Liver (tissue), 9 donors: Measurements from ENCODE around the gene RAB27B. TPM values are rescaled to one million over a fixed set of nuclear protein-coding genes. Genes with fewer than 3 reads are reported as not detected.

ENCODE experiments used
- DNase-seq: peaks from one replicate; pipeline ENCODE4 v3.0.0-alpha.2; 2017; ENCODE audit warnings: low spot score
- H3K27ac ChIP-seq, 2 donors: one replicate each; pipeline ENCODE4 v1.7.0; 2013; ENCODE audit warnings: inconsistent platforms in 2 of 2, low read length in 2 of 2, control low read depth in 1 of 2, low read depth in 1 of 2, mild to moderate bottlenecking in 1 of 2
- H3K27me3 ChIP-seq, 4 donors: one replicate each; pipeline versions ENCODE4 v1.6.1 to v1.7.0; 2013; ENCODE audit warnings: low read length in 3 of 4, inconsistent platforms in 1 of 4, mild to moderate bottlenecking in 1 of 4, moderate library complexity in 1 of 4; ENCODE audit not compliant: control insufficient read depth in 4 of 4, insufficient read depth in 4 of 4
- H3K36me3 ChIP-seq, 4 donors: one replicate each; pipeline versions ENCODE4 v1.6.1 to v1.7.0; 2013; ENCODE audit warnings: low read length in 3 of 4, mild to moderate bottlenecking in 3 of 4, low read depth in 1 of 4, moderate library complexity in 1 of 4; ENCODE audit not compliant: control insufficient read depth in 4 of 4, insufficient read depth in 3 of 4
- H3K4me1 ChIP-seq, 4 donors: one replicate each; pipeline versions ENCODE4 v1.6.1 to v1.7.0; 2013; ENCODE audit warnings: low read length in 3 of 4, mild to moderate bottlenecking in 3 of 4, moderate library complexity in 1 of 4; ENCODE audit not compliant: control insufficient read depth in 4 of 4, insufficient read depth in 4 of 4
- H3K4me3 ChIP-seq, 3 donors: one replicate each; pipeline versions ENCODE4 v1.6.1 to v1.7.0; 2013; ENCODE audit warnings: low read length in 3 of 3, control low read depth in 1 of 3, low read depth in 1 of 3, mild to moderate bottlenecking in 1 of 3
- H3K9ac ChIP-seq, 2 donors: one replicate each; pipeline ENCODE4 v1.7.0; 2013; ENCODE audit warnings: low read length in 2 of 2, mild to moderate bottlenecking in 2 of 2, moderate library complexity in 2 of 2, control low read depth in 1 of 2, low read depth in 1 of 2
- H3K9me3 ChIP-seq, 4 donors: one replicate each; pipeline versions ENCODE4 v1.6.1 to v1.7.0; 2013; ENCODE audit warnings: low read length in 3 of 4; ENCODE audit not compliant: control insufficient read depth in 4 of 4
- FOXA1 ChIP-seq: IDR thresholded peaks from 2 replicates; pipeline ENCODE4 v1.6.1; 2016; ENCODE audit warnings: antibody characterized with exemption
- FOXA2 ChIP-seq: IDR thresholded peaks from 2 replicates; pipeline ENCODE4 v1.6.1; 2016; ENCODE audit warnings: antibody characterized with exemption
- GABPA ChIP-seq, 2 donors: IDR thresholded peaks in 1 of 2; conservative IDR thresholded peaks in 1 of 2; 2 replicates each; pipeline ENCODE4 v1.6.1; 2016; ENCODE audit warnings: antibody characterized with exemption in 2 of 2, mild to moderate bottlenecking in 1 of 2, moderate library complexity in 1 of 2
- HNF4A ChIP-seq, 2 donors: conservative IDR thresholded peaks; 2 replicates each; pipeline ENCODE4 v1.6.1; 2016; ENCODE audit warnings: antibody characterized with exemption in 2 of 2, mild to moderate bottlenecking in 2 of 2
- HNF4G ChIP-seq: IDR thresholded peaks from 2 replicates; pipeline ENCODE4 v1.6.1; 2016; ENCODE audit warnings: antibody characterized with exemption
- JUND ChIP-seq, 2 donors: IDR thresholded peaks; 2 replicates each; pipeline ENCODE4 v1.6.1; 2016; ENCODE audit warnings: antibody characterized with exemption in 2 of 2
- NR2F2 ChIP-seq: IDR thresholded peaks from 2 replicates; pipeline ENCODE4 v1.6.1; 2016; ENCODE audit warnings: antibody characterized with exemption
- RAD21 ChIP-seq, 2 donors: IDR thresholded peaks; 2 replicates each; pipeline ENCODE4 v1.6.1; 2016; ENCODE audit warnings: antibody characterized with exemption in 2 of 2, mild to moderate bottlenecking in 2 of 2
- RXRA ChIP-seq, 2 donors: IDR thresholded peaks; 2 replicates each; pipeline ENCODE4 v1.6.1; 2017 to 2018; ENCODE audit warnings: antibody characterized with exemption in 2 of 2, mild to moderate bottlenecking in 1 of 2
- SP1 ChIP-seq: IDR thresholded peaks from 2 replicates; pipeline ENCODE4 v1.6.1; 2018; ENCODE audit warnings: antibody characterized with exemption, mild to moderate bottlenecking
- TAF1 ChIP-seq: conservative IDR thresholded peaks from 2 replicates; pipeline ENCODE4 v1.6.1; 2016; ENCODE audit warnings: antibody characterized with exemption, mild to moderate bottlenecking
- YY1 ChIP-seq: IDR thresholded peaks from 2 replicates; pipeline ENCODE4 v1.6.1; 2016; ENCODE audit warnings: antibody characterized with exemption, mild to moderate bottlenecking
- WGBS: extraction: QIAGEN DNeasy Blood & Tissue Kit; methylation state at CpG from one replicate; pipeline ENCODE4 v1.1.7; 2013; 5-methylcytosine and 5-hydroxymethylcytosine counted together
- polyA plus RNA-seq, 2 donors: library from polyadenylated mRNA; stranded (reverse) in 1 of 2; unstranded in 1 of 2; fragments of 200-250 nt in 1 of 2; fragments of >200 nt in 1 of 2; fragmentation: Nextera tagmentation in 1 of 2; extraction: Ambion mirVana in 1 of 2; gene quantifications; one replicate each; pipeline versions ENCODE4 v1.2.1 to v1.2.3, GENCODE V29; 2013 to 2015
- total RNA-seq, 2 donors: library from RNA; depleted of rRNA; stranded (reverse); fragments of >200 nt; gene quantifications; one replicate each; pipeline ENCODE4 v1.2.3, GENCODE V29; 2014
- TF ChIP-seq, protein P1 (sequence below): IDR thresholded peaks from 2 replicates; pipeline ENCODE4 v1.6.1; 2016; ENCODE audit warnings: antibody characterized with exemption, mild to moderate bottlenecking
- TF ChIP-seq, protein P2 (sequence below): IDR thresholded peaks from 2 replicates; pipeline ENCODE4 v1.6.1; 2016; ENCODE audit warnings: antibody characterized with exemption
- TF ChIP-seq, protein P3 (sequence below): IDR thresholded peaks from 2 replicates; pipeline ENCODE4 v1.6.1; 2016; ENCODE audit warnings: antibody characterized with exemption
- TF ChIP-seq, protein P4 (sequence below): fragments of 150-350 bp; IDR thresholded peaks from 2 replicates; pipeline ENCODE4 v1.5.1; 2017; ENCODE audit warnings: improper control_type of control experiment, low read depth, low read length; ENCODE audit not compliant: missing input control
- TF ChIP-seq, protein P5 (sequence below): IDR thresholded peaks from 2 replicates; pipeline ENCODE4 v1.6.1; 2016; ENCODE audit warnings: antibody characterized with exemption
- donor health status: healthy.
- donor health status: healthy.
- donor health status: healthy.
- donor health status: healthy.
- donor health status: healthy.

RAB27B gene
- total and polyA plus RNA-seq, 4 donors = 0.13 to 4.5 (median 0.24) TPM

DNA sequence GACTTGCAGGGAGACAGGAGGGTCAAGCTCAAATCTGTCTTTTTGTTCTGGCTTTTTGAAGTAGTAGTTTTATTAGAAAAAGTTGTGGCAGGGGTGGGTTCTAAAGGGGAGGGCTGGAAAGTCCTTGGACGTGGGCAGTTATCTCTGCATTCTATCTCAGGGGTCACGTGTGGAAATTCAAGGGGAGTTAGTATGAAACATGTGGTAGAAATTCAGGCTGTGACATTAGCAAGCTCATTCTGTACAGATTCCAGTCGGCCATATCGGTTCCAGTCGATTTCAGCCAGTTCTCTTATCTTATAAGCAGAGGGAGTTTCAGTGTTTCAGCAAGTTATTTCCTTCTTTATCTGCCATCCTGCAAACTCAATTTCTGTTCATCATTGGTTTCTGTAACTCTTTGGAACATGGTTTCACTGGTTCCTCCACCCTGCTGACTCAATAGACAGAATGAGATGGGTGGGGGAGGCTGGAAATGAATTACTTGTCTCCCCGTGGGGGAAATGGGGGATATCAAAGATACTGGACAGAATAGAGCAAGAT lies 53.0 kb downstream of the RAB27B start (continued):
- no peak for TF ChIP-seq HNF4G

DNA sequence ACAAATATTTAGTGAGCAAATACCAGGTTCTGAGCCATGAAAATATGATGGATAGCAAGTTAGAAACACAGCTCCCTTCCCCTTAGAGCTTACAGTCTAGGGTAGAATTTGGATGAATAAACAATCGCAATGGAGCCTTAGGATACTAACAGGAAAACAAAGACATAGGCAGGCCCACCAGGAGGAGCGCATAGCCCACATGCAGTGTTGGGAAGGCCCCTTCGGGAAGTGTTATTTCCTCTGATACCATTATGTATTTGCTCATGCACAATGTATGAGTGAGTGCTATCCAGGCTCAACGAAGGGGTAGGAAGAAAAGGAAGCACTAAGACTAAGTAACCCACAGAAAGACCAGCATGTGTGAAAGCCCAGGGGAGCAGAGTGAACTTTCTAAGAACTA lies 54.0 kb downstream of the RAB27B start:
- H3K36me3 ChIP-seq = no peaks in the 10 kb centered on the region
- 71% methylated on average over 4 of the region's 4 CpGs for WGBS
- no peak for DNase-seq
- peaks cover 0 to 12% (median 6%) of the 10 kb centered on the region in 4 donors for H3K4me1 ChIP-seq
- no peak overlapping the region for H3K4me3 ChIP-seq
- H3K9ac ChIP-seq = no peak overlapping the region
- no peaks in the 10 kb centered on the region for H3K27me3 ChIP-seq
- TF ChIP-seq RAD21 (IDR thresholded peaks at IDR 0.05) (no peak), HNF4A (conservative IDR thresholded peaks at IDR 0.05) (no peak), GABPA (IDR thresholded peaks at IDR 0.05 in 1 of 2, conservative IDR thresholded peaks at IDR 0.05 in 1 of 2) (no peak), SP1 (no peak)
- TF ChIP-seq, protein P1, sequence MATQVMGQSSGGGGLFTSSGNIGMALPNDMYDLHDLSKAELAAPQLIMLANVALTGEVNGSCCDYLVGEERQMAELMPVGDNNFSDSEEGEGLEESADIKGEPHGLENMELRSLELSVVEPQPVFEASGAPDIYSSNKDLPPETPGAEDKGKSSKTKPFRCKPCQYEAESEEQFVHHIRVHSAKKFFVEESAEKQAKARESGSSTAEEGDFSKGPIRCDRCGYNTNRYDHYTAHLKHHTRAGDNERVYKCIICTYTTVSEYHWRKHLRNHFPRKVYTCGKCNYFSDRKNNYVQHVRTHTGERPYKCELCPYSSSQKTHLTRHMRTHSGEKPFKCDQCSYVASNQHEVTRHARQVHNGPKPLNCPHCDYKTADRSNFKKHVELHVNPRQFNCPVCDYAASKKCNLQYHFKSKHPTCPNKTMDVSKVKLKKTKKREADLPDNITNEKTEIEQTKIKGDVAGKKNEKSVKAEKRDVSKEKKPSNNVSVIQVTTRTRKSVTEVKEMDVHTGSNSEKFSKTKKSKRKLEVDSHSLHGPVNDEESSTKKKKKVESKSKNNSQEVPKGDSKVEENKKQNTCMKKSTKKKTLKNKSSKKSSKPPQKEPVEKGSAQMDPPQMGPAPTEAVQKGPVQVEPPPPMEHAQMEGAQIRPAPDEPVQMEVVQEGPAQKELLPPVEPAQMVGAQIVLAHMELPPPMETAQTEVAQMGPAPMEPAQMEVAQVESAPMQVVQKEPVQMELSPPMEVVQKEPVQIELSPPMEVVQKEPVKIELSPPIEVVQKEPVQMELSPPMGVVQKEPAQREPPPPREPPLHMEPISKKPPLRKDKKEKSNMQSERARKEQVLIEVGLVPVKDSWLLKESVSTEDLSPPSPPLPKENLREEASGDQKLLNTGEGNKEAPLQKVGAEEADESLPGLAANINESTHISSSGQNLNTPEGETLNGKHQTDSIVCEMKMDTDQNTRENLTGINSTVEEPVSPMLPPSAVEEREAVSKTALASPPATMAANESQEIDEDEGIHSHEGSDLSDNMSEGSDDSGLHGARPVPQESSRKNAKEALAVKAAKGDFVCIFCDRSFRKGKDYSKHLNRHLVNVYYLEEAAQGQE = no peak
- TF ChIP-seq, protein P2, sequence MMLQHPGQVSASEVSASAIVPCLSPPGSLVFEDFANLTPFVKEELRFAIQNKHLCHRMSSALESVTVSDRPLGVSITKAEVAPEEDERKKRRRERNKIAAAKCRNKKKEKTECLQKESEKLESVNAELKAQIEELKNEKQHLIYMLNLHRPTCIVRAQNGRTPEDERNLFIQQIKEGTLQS = no peak
- H3K9me3 ChIP-seq = no peaks in the 10 kb centered on the region
- no peak overlapping the region for H3K27ac ChIP-seq

DNA sequence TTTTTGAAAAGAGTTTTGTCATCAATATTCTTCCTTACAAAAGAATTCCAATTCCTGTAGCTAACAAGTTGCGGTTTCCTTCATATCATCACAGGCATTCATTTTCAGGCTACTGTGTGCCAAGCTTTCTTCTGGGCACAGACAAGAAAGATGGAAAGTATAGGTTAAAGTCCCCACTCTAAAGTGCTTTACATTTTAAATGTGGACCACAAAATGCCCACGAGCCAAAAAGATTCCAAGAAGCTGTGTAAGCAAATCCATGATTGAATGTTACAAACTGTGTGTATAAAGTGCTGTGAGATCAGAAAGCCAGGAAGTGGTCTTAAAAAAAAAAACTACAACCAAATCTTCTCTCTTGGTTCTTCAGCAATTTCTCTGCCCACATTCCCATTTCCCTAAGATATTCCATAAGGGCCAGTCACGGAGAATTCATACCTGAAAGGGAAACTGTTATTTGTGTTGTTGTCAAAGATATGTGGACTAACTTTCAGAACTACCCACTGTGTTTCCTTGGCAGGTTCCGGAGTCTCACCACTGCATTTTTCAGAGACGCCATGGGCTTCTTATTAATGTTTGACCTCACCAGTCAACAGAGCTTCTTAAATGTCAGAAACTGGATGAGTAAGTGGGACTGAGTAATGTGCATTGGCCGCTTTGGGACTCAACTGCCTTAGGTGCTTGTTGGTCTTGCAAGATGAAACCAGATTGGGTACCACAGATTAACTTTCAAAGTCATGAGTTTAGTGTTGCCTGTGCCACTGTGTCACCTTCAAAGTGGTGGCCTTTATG lies 55.7 kb downstream of the RAB27B start:
- H3K27ac ChIP-seq = no peak overlapping the region
- H3K4me1 ChIP-seq = peaks cover 0 to 5% (median 3%) of the 10 kb centered on the region in 4 donors
- DNase-seq = no peak
- no peaks in the 10 kb centered on the region for H3K9me3 ChIP-seq
- no peaks in the 10 kb centered on the region for H3K27me3 ChIP-seq
- no peak overlapping the region for H3K9ac ChIP-seq
- 88% methylated on average over 6 of the region's 6 CpGs for WGBS
- H3K4me3 ChIP-seq = no peak overlapping the region
- no peaks in the 10 kb centered on the region for H3K36me3 ChIP-seq
- TF ChIP-seq HNF4G (no peak), HNF4A (conservative IDR thresholded peaks at IDR 0.05) (no peak), FOXA2 (no peak), TAF1 (no peak), RAD21 (IDR thresholded peaks at IDR 0.05) (no peak), GABPA (IDR thresholded peaks at IDR 0.05 in 1 of 2, conservative IDR thresholded peaks at IDR 0.05 in 1 of 2) (no peak), RXRA (IDR thresholded peaks at IDR 0.05) (no peak), FOXA1 (no peak), NR2F2 (no peak), JUND (IDR thresholded peaks at IDR 0.05) (no peak), SP1 (no peak), YY1 (no peak)
- TF ChIP-seq, protein P3, sequence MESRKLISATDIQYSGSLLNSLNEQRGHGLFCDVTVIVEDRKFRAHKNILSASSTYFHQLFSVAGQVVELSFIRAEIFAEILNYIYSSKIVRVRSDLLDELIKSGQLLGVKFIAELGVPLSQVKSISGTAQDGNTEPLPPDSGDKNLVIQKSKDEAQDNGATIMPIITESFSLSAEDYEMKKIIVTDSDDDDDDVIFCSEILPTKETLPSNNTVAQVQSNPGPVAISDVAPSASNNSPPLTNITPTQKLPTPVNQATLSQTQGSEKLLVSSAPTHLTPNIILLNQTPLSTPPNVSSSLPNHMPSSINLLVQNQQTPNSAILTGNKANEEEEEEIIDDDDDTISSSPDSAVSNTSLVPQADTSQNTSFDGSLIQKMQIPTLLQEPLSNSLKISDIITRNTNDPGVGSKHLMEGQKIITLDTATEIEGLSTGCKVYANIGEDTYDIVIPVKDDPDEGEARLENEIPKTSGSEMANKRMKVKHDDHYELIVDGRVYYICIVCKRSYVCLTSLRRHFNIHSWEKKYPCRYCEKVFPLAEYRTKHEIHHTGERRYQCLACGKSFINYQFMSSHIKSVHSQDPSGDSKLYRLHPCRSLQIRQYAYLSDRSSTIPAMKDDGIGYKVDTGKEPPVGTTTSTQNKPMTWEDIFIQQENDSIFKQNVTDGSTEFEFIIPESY = no peak
- TF ChIP-seq, protein P1 = no peak
- TF ChIP-seq, protein P4, sequence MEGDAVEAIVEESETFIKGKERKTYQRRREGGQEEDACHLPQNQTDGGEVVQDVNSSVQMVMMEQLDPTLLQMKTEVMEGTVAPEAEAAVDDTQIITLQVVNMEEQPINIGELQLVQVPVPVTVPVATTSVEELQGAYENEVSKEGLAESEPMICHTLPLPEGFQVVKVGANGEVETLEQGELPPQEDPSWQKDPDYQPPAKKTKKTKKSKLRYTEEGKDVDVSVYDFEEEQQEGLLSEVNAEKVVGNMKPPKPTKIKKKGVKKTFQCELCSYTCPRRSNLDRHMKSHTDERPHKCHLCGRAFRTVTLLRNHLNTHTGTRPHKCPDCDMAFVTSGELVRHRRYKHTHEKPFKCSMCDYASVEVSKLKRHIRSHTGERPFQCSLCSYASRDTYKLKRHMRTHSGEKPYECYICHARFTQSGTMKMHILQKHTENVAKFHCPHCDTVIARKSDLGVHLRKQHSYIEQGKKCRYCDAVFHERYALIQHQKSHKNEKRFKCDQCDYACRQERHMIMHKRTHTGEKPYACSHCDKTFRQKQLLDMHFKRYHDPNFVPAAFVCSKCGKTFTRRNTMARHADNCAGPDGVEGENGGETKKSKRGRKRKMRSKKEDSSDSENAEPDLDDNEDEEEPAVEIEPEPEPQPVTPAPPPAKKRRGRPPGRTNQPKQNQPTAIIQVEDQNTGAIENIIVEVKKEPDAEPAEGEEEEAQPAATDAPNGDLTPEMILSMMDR = no peak
- TF ChIP-seq, protein P5, sequence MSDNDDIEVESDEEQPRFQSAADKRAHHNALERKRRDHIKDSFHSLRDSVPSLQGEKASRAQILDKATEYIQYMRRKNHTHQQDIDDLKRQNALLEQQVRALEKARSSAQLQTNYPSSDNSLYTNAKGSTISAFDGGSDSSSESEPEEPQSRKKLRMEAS = no peak
- TF ChIP-seq, protein P2 = no peak
